Esophagus muscularis mucosa (tissue), 4 donors: ENCODE data around the gene TMEM242. TPM values are rescaled to one million over a fixed set of nuclear protein-coding genes. Genes with fewer than 3 reads are reported as not detected.

Experiments used
- DNase-seq: peaks from one replicate; pipeline ENCODE4 v3.0.0-alpha.2; 2017; ENCODE audit errors: extremely low spot score
- H3K27ac ChIP-seq, 4 donors: fragments of 200-600 bp; sonication (generic); replicated peaks in 1 of 4; 1 replicate in 3 of 4; 2 replicates in 1 of 4; pipeline ENCODE4 v1.5.1; 2016 to 2019; ENCODE audit warnings: mild to moderate bottlenecking in 1 of 4
- H3K27me3 ChIP-seq, 4 donors: fragments of 200-600 bp; sonication (generic); one replicate each; pipeline versions ENCODE4 v1.5.1 to v1.6.0; 2016 to 2019
- H3K36me3 ChIP-seq, 4 donors: fragments of 200-600 bp; sonication (generic); one replicate each; pipeline ENCODE4 v1.5.1; 2016 to 2019
- H3K4me1 ChIP-seq, 4 donors: fragments of 200-600 bp; sonication (generic); one replicate each; pipeline ENCODE4 v1.5.1; 2016 to 2019
- H3K4me3 ChIP-seq, 4 donors: fragments of 200-600 bp; sonication (generic); 1 replicate in 2 of 4; 2 replicates in 2 of 4; pipeline ENCODE4 v1.5.1; 2016 to 2019; ENCODE audit warnings: mild to moderate bottlenecking in 4 of 4, moderate library complexity in 1 of 4
- H3K9me3 ChIP-seq, 4 donors: fragments of 200-600 bp; sonication (generic); 1 replicate in 3 of 4; 2 replicates in 1 of 4; pipeline ENCODE4 v1.5.1; 2016 to 2019
- CTCF ChIP-seq, 3 experiments: fragments of 200-600 bp in 2 of 3; fragments of 450-650 bp in 1 of 3; sonication (generic) in 2 of 3; IDR thresholded peaks; one replicate each; pipeline ENCODE4 v1.5.1; 2017 to 2019; ENCODE audit warnings: antibody characterized with exemption in 3 of 3, mild to moderate bottlenecking in 2 of 3, moderate library complexity in 1 of 3
- EP300 ChIP-seq: sonication (generic); formaldehyde crosslinking; IDR thresholded peaks from one replicate; pipeline ENCODE4 v1.6.1; 2017; ENCODE audit warnings: antibody characterized with exemption
- POLR2A ChIP-seq: fragments of 450-650 bp; IDR thresholded peaks from one replicate; pipeline ENCODE4 v1.6.1; 2017; ENCODE audit warnings: antibody characterized with exemption, moderate library complexity, mild to moderate bottlenecking, low read depth
- POLR2AphosphoS5 ChIP-seq, 2 donors: sonication (generic); formaldehyde crosslinking; IDR thresholded peaks; one replicate each; pipeline ENCODE4 v1.6.1; 2017; ENCODE audit warnings: antibody characterized with exemption in 2 of 2
- WGBS: methylation state at CpG from one replicate; pipeline ENCODE4 v1.1.5; 2018; 5-methylcytosine and 5-hydroxymethylcytosine counted together
- intact Hi-C: fragments of 100-400 bp; cut with DNase I; formaldehyde crosslinking; loops from one replicate; pipeline ENCODE4 v1.15.1; 2023
- total RNA-seq, 4 donors: library from RNA; depleted of rRNA; stranded (reverse); fragments of >200 nt; gene quantifications; one replicate each; pipeline versions ENCODE4 v1.1.0 to v1.2.1, GENCODE V29; 2016

TMEM242 gene
- total RNA-seq, 4 donors from 2014 or later = 6.1 to 10.1 (median 8.0) TPM

- no peaks in the 10 kb centered on the region for H3K36me3 ChIP-seq
- TF ChIP-seq POLR2A = no peak
- no peak for TF ChIP-seq CTCF (IDR thresholded peaks at IDR 0.05)
- no peak for TF ChIP-seq POLR2AphosphoS5 (IDR thresholded peaks at IDR 0.05)
- no peak for TF ChIP-seq EP300
- H3K27ac ChIP-seq = no peak overlapping the region
- H3K4me1 ChIP-seq = peaks cover 6 to 12% (median 7%) of the 10 kb centered on the region in 4 donors
- no peak for DNase-seq
- no peak overlapping the region for H3K4me3 ChIP-seq
- H3K9me3 ChIP-seq = no peaks in the 10 kb centered on the region
- intact Hi-C loops = no loop called here
- no peaks in the 10 kb centered on the region for H3K27me3 ChIP-seq
- 70% methylated on average over 5 of the region's 5 CpGs for WGBS
Observed at GRCh38 chr6:157328108-157328692, 4.9 kb upstream of the TMEM242 start.

GRCh38 chr6:157326979-157327378 lies 3.7 kb upstream of the TMEM242 start:
- Histone ChIP-seq H3K4me3 (no peak overlapping the region), H3K9me3 (no peaks in the 10 kb centered on the region), H3K36me3 (no peaks in the 10 kb centered on the region), H3K27ac (no peak overlapping the region), H3K27me3 (no peaks in the 10 kb centered on the region), H3K4me1 (peaks cover 15 to 19% (median 16%) of the 10 kb centered on the region in 4 donors)
- 17% methylated on average over 6 of the region's 6 CpGs for WGBS
- no peak for TF ChIP-seq EP300
- TF ChIP-seq POLR2A = no peak
- TF ChIP-seq CTCF (IDR thresholded peaks at IDR 0.05) = no peak
- TF ChIP-seq POLR2AphosphoS5 (IDR thresholded peaks at IDR 0.05) = no peak
- intact Hi-C loops = no loop called here
- no peak for DNase-seq

GRCh38 chr6:157325069-157325805 lies 1.9 kb upstream of the TMEM242 start:
- Histone ChIP-seq H3K36me3 (peaks cover 0 to 4% (median 1%) of the 10 kb centered on the region in 4 donors), H3K4me1 (peaks cover 19 to 25% (median 22%) of the 10 kb centered on the region in 4 donors), H3K4me3 (no peak overlapping the region), H3K27ac (no peak overlapping the region), H3K27me3 (no peaks in the 10 kb centered on the region), H3K9me3 (no peaks in the 10 kb centered on the region)
- no peak for DNase-seq
- TF ChIP-seq POLR2A (no peak), POLR2AphosphoS5 (IDR thresholded peaks at IDR 0.05) (no peak), CTCF (IDR thresholded peaks at IDR 0.05) (no peak), EP300 (no peak)
- WGBS = 67% methylated on average over 9 of the region's 9 CpGs
- intact Hi-C loops = no loop called here

GRCh38 chr6:157323966-157324300 lies 614 bp upstream of the TMEM242 start:
- intact Hi-C loops = loop anchor here (2.0 to 5.0 kb wide), 2 partner anchors 57 to 343 kb away; partner anchors contain the start of gene ZDHHC14
- no peaks in the 10 kb centered on the region for H3K9me3 ChIP-seq
- H3K27ac ChIP-seq = peak overlapping the region; percentile 91 to 96 (median 93)
- peaks cover under 1 to 13% (median 2%) of the 10 kb centered on the region in 4 donors for H3K36me3 ChIP-seq
- DNase-seq = peak; percentile 94
- WGBS = 0% methylated on average over 6 of the region's 20 CpGs
- no peaks in the 10 kb centered on the region for H3K27me3 ChIP-seq
- peaks cover 19 to 30% (median 22%) of the 10 kb centered on the region in 4 donors for H3K4me1 ChIP-seq
- TF ChIP-seq POLR2AphosphoS5 (IDR thresholded peaks at IDR 0.05) (peak in 1 of 2 donors; percentile 65), CTCF (IDR thresholded peaks at IDR 0.05) (peak in 2 of 3 experiments; percentile 22 to 29), EP300 (no peak), POLR2A (no peak)
- peak overlapping the region; percentile 62 to 95 (median 84) for H3K4me3 ChIP-seq
